Keratinocyte (primary cell): ENCODE measurements around the gene SYNE1. TPM values are rescaled to one million over a fixed set of nuclear protein-coding genes. Genes with fewer than 3 reads are reported as not detected.

Source experiments
- DNase-seq: peaks from one replicate; pipeline ENCODE4 v3.0.0-alpha.2; 2011; ENCODE audit warnings: low read depth, missing footprints, low spot score
- FAIRE-seq: peaks from 2 replicates; lab custom pipeline; 2011; peaks lifted over from hg19 to GRCh38; lab: Jason Lieb, UNC
- H2AFZ ChIP-seq: 2 replicates; pipeline ENCODE4 v1.6.0; 2012; ENCODE audit warnings: low read length, control low read depth, inconsistent platforms; ENCODE audit not compliant: control insufficient read depth
- H3K27ac ChIP-seq: 2 replicates; pipeline ENCODE4 v1.5.1; 2011; ENCODE audit warnings: low read length; ENCODE audit not compliant: control insufficient read depth, insufficient read depth
- H3K27me3 ChIP-seq: 3 replicates; pipeline ENCODE4 v1.6.0; 2011; ENCODE audit warnings: low read length; ENCODE audit not compliant: control insufficient read depth, insufficient read depth; ENCODE audit errors: extremely low read depth
- H3K36me3 ChIP-seq, 2 experiments: 2 replicates in 1 of 2; 3 replicates in 1 of 2; pipeline ENCODE4 v1.5.1; 2011; ENCODE audit warnings: low read length in 2 of 2, mild to moderate bottlenecking in 1 of 2; ENCODE audit not compliant: control insufficient read depth in 2 of 2, insufficient read depth in 2 of 2; ENCODE audit errors: extremely low read depth in 1 of 2
- H3K4me1 ChIP-seq: 3 replicates; pipeline ENCODE4 v1.5.1; 2011; ENCODE audit warnings: low read length; ENCODE audit not compliant: control insufficient read depth, insufficient read depth; ENCODE audit errors: extremely low read depth
- H3K4me2 ChIP-seq: 3 replicates; pipeline ENCODE4 v1.6.0; 2011; ENCODE audit warnings: low read depth, low read length; ENCODE audit not compliant: control insufficient read depth, insufficient read depth; ENCODE audit errors: extremely low read depth
- H3K4me3 ChIP-seq, 3 experiments: fragments of 200-600 bp in 1 of 3; sonication (generic) in 1 of 3; 2 replicates in 2 of 3; 3 replicates in 1 of 3; pipeline ENCODE4 v1.5.1; 2011 to 2016; ENCODE audit warnings: low read length in 3 of 3, mild to moderate bottlenecking in 3 of 3, control low read depth in 2 of 3, inconsistent platforms in 1 of 3, low read depth in 1 of 3, mixed read lengths in 1 of 3, mixed run types in 1 of 3, moderate library complexity in 1 of 3; ENCODE audit not compliant: control insufficient read depth in 2 of 3, insufficient read depth in 2 of 3; ENCODE audit errors: extremely low read depth in 1 of 3
- H3K79me2 ChIP-seq: 2 replicates; pipeline ENCODE4 v1.6.0; 2012; ENCODE audit warnings: low read length; ENCODE audit not compliant: control insufficient read depth, insufficient read depth
- H3K9ac ChIP-seq: 3 replicates; pipeline ENCODE4 v1.6.0; 2011; ENCODE audit warnings: low read length; ENCODE audit not compliant: control insufficient read depth, insufficient read depth; ENCODE audit errors: extremely low read depth
- H3K9me1 ChIP-seq: 3 replicates; pipeline ENCODE4 v1.6.0; 2011; ENCODE audit warnings: low read length; ENCODE audit not compliant: control insufficient read depth, insufficient read depth; ENCODE audit errors: extremely low read depth
- H3K9me3 ChIP-seq: 2 replicates; pipeline ENCODE4 v1.5.1; 2012; ENCODE audit warnings: low read depth, low read length; ENCODE audit not compliant: control insufficient read depth
- H4K20me1 ChIP-seq: 3 replicates; pipeline ENCODE4 v1.6.0; 2011; ENCODE audit warnings: low read length; ENCODE audit not compliant: control insufficient read depth, insufficient read depth; ENCODE audit errors: extremely low read depth
- EZH2 ChIP-seq: IDR thresholded peaks from one replicate; pipeline ENCODE4 v1.6.1; 2012; ENCODE audit warnings: inconsistent platforms, mild to moderate bottlenecking, low read length, moderate library complexity
- dilution Hi-C: fragments of 300-500 bp; cut with MboI; formaldehyde crosslinking; loops from one replicate; pipeline ENCODE4 v1.7.0; 2020; ENCODE audit warnings: low sequenced_read_pairs; ENCODE audit not compliant: extremely low pct_ligation_motif_present
- polyA plus RNA-seq, 5 experiments: library from polyadenylated mRNA; depleted of rRNA in 3 of 5; stranded (reverse) in 3 of 5; stranded (forward) in 1 of 5; unstranded in 1 of 5; fragments of >200 nt; gene quantifications; 1 replicate in 1 of 5; 2 replicates in 3 of 5; 3 replicates in 1 of 5; pipeline versions ENCODE4 v1.2.1 to v1.2.3, GENCODE V29; 2011 to 2012; ENCODE audit warnings: missing spikeins in 2 of 5, low read depth in 1 of 5, low replicate concordance in 1 of 5
- TF ChIP-seq, protein P1 (sequence below), 3 experiments: IDR thresholded peaks in 1 of 3; conservative IDR thresholded peaks in 1 of 3; optimal IDR thresholded peaks in 1 of 3; 2 replicates in 2 of 3; 3 replicates in 1 of 3; pipeline versions ENCODE3 to v1.5.1; 2011; ENCODE audit warnings: low read length in 3 of 3, mild to moderate bottlenecking in 3 of 3, moderate library complexity in 2 of 3, control low read depth in 1 of 3, inconsistent platforms in 1 of 3; ENCODE audit not compliant: insufficient read depth in 2 of 3; ENCODE audit errors: extremely low read depth in 1 of 3

SYNE1 gene
- polyA plus RNA-seq, 1 donor (not counting 4 experiments of a cell fraction or from before 2014, with no cell fraction given) = 4.0 TPM

DNA sequence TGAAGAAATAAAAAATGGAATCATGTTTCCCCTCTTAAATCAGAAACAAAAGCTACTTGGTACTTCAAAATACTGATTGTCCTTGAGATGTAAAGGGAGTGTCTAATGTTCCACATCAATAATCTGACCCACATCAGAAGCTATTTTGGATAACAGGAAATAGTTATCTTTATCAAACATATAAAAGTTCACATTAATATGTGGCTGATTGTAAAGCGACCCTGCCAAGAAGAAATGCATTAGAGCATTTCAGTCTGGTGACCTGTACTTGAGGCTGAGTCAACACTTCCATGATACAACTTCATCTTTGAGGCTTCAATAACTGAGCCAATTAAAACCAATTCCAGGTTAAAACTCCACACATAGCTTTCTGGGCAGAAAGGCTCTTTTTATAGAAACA, 31.8 kb downstream of the SYNE1 start:
- H3K79me2 ChIP-seq = no peaks in the 10 kb centered on the region
- H3K9me3 ChIP-seq = no peaks in the 10 kb centered on the region
- H3K9me1 ChIP-seq = no peaks in the 10 kb centered on the region
- H3K27me3 ChIP-seq = no peaks in the 10 kb centered on the region
- no peak overlapping the region for H3K4me3 ChIP-seq
- H4K20me1 ChIP-seq = no peaks in the 10 kb centered on the region
- H3K4me1 ChIP-seq = no peaks in the 10 kb centered on the region
- H3K9ac ChIP-seq = no peak overlapping the region
- no peak overlapping the region for H3K4me2 ChIP-seq
- H2AFZ ChIP-seq = no peak overlapping the region
- DNase-seq (no peak), FAIRE-seq (no peak)
- no peaks in the 10 kb centered on the region for H3K36me3 ChIP-seq
- dilution Hi-C loops = no loop called here
- no peak overlapping the region for H3K27ac ChIP-seq
- TF ChIP-seq, protein P1, sequence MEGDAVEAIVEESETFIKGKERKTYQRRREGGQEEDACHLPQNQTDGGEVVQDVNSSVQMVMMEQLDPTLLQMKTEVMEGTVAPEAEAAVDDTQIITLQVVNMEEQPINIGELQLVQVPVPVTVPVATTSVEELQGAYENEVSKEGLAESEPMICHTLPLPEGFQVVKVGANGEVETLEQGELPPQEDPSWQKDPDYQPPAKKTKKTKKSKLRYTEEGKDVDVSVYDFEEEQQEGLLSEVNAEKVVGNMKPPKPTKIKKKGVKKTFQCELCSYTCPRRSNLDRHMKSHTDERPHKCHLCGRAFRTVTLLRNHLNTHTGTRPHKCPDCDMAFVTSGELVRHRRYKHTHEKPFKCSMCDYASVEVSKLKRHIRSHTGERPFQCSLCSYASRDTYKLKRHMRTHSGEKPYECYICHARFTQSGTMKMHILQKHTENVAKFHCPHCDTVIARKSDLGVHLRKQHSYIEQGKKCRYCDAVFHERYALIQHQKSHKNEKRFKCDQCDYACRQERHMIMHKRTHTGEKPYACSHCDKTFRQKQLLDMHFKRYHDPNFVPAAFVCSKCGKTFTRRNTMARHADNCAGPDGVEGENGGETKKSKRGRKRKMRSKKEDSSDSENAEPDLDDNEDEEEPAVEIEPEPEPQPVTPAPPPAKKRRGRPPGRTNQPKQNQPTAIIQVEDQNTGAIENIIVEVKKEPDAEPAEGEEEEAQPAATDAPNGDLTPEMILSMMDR (optimal IDR thresholded peaks at IDR 0.05 in 1 of 3, IDR thresholded peaks at IDR 0.05 in 1 of 3, conservative IDR thresholded peaks at IDR 0.05 in 1 of 3; ENCODE audit: extremely low read depth in 1 of 3, insufficient read depth in 2 of 3, low read length in 3 of 3) = no peak
- TF ChIP-seq EZH2 = no peak

DNA sequence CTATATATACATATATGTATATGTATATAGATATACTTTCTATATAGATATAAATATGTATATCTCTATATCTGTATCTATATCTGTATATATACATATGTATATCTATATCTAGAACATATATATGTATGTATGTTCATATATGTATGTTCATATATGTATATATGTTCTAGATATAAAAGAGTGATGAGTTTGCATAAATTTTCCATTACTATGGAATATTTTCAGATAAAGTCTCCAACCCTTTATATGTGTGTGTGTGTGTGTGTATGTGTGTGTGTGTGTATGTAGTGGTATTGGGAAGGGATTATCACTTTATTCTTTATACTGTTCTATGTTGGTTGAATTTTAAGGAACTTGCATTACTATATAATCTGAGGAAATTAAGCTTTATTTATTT, 33.3 kb downstream of the SYNE1 start:
- no peaks in the 10 kb centered on the region for H3K9me1 ChIP-seq
- H3K9ac ChIP-seq = no peak overlapping the region
- no peak overlapping the region for H3K4me2 ChIP-seq
- no peaks in the 10 kb centered on the region for H3K79me2 ChIP-seq
- H3K4me3 ChIP-seq = no peak overlapping the region
- H2AFZ ChIP-seq = no peak overlapping the region
- no peaks in the 10 kb centered on the region for H3K27me3 ChIP-seq
- no peaks in the 10 kb centered on the region for H3K9me3 ChIP-seq
- FAIRE-seq (no peak), DNase-seq (no peak)
- no peaks in the 10 kb centered on the region for H4K20me1 ChIP-seq
- no peak overlapping the region for H3K27ac ChIP-seq
- no peaks in the 10 kb centered on the region for H3K4me1 ChIP-seq
- dilution Hi-C loops = no loop called here
- no peaks in the 10 kb centered on the region for H3K36me3 ChIP-seq
- TF ChIP-seq EZH2 = no peak
- TF ChIP-seq, protein P1 (optimal IDR thresholded peaks at IDR 0.05 in 1 of 3, IDR thresholded peaks at IDR 0.05 in 1 of 3, conservative IDR thresholded peaks at IDR 0.05 in 1 of 3; ENCODE audit: extremely low read depth in 1 of 3, insufficient read depth in 2 of 3, low read length in 3 of 3) = no peak
